Measurements from ENCODE around the gene ATAT1.

DNA sequence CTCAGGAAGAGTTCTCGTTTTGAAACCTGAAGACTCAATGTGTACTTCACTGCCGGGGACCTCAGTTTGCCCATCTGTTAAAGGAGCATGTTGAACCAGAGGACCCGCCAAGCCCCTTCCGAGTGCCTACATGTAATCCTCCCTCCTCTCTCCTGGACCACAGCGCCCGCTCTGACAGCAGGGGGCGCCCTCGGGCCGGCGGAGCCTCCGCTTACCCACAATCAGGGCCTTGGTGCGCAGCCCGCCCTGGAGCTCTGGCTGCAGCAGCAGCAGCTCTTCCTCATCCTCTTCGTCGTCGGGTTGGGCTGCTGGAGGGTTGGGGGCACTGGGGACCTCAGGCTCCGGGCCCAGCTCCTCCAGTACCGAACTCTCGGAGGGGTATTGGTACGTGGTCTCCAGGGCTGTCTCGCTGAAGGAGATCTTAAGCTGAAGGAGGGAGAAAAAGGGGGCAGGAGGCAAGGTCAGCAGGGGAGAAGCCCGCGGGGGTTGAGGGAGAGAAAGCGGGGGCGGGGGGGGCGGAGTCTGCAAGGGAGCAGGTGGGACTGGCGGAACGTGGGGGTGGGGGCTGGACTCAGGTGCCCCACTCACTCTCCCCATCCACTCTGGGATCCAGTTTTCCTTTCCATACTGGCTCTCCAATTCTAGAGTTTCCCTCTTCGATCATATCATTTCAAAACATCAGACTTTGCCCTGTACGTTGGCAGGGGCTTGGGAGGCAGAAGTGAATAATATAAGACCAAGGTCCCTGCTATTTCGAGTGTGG lies 52.5 kb downstream of the ATAT1 start:
- TF ChIP-seq, protein P1, sequence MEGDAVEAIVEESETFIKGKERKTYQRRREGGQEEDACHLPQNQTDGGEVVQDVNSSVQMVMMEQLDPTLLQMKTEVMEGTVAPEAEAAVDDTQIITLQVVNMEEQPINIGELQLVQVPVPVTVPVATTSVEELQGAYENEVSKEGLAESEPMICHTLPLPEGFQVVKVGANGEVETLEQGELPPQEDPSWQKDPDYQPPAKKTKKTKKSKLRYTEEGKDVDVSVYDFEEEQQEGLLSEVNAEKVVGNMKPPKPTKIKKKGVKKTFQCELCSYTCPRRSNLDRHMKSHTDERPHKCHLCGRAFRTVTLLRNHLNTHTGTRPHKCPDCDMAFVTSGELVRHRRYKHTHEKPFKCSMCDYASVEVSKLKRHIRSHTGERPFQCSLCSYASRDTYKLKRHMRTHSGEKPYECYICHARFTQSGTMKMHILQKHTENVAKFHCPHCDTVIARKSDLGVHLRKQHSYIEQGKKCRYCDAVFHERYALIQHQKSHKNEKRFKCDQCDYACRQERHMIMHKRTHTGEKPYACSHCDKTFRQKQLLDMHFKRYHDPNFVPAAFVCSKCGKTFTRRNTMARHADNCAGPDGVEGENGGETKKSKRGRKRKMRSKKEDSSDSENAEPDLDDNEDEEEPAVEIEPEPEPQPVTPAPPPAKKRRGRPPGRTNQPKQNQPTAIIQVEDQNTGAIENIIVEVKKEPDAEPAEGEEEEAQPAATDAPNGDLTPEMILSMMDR (IDR thresholded peaks at IDR 0.05; ENCODE audit: low read depth, low read length) = peak; percentile 87
- no peak for TF ChIP-seq EZH2phosphoT487 (IDR thresholded peaks at IDR 0.05; ENCODE audit: low read depth)

All from OCI-LY3 (cell line).